Astrocyte (in vitro differentiated cells and primary cell): Measurements from ENCODE around the gene PNPT1. TPM values are rescaled to one million over a fixed set of nuclear protein-coding genes. Genes with fewer than 3 reads are reported as not detected.
A peak's percentile ranks its signal among the peaks of the same experiment; 100 is the strongest.

Source experiments
- DNase-seq: peaks from one replicate; pipeline ENCODE4 v3.0.0-alpha.2; 2010; ENCODE audit warnings: low read depth
- FAIRE-seq: peaks from 2 replicates; lab custom pipeline; 2011; peaks lifted over from hg19 to GRCh38; lab: Jason Lieb, UNC
- H2AFZ ChIP-seq: 2 replicates; pipeline ENCODE4 v1.6.0; 2012; ENCODE audit warnings: low read depth, low read length, inconsistent platforms
- H3K27ac ChIP-seq: 2 replicates; pipeline ENCODE4 v1.5.1; 2011; ENCODE audit warnings: low read depth, low read length, inconsistent platforms
- H3K27me3 ChIP-seq: 2 replicates; pipeline ENCODE4 v1.6.0; 2011; ENCODE audit warnings: low read length, inconsistent platforms; ENCODE audit not compliant: insufficient read depth
- H3K36me3 ChIP-seq: 2 replicates; pipeline ENCODE4 v1.5.1; 2011; ENCODE audit warnings: low read length, inconsistent platforms; ENCODE audit not compliant: insufficient read depth
- H3K4me1 ChIP-seq: 2 replicates; pipeline ENCODE4 v1.5.1; 2011; ENCODE audit warnings: low read length, inconsistent platforms; ENCODE audit not compliant: insufficient read depth
- H3K4me2 ChIP-seq: 2 replicates; pipeline ENCODE4 v1.6.0; 2012; ENCODE audit warnings: low read length, inconsistent platforms
- H3K4me3 ChIP-seq: 2 replicates; pipeline ENCODE4 v1.5.1; 2011; ENCODE audit warnings: low read depth, mild to moderate bottlenecking, low read length, inconsistent platforms; ENCODE audit not compliant: insufficient read depth
- H3K79me2 ChIP-seq: 2 replicates; pipeline ENCODE4 v1.6.0; 2012; ENCODE audit warnings: mild to moderate bottlenecking, low read length, inconsistent platforms; ENCODE audit not compliant: insufficient read depth
- H3K9ac ChIP-seq: 2 replicates; pipeline ENCODE4 v1.6.0; 2012; ENCODE audit warnings: mild to moderate bottlenecking, low read length, inconsistent platforms
- H3K9me3 ChIP-seq: 2 replicates; pipeline ENCODE4 v1.5.1; 2012; ENCODE audit warnings: low read depth, mild to moderate bottlenecking, low read length, inconsistent platforms; ENCODE audit not compliant: insufficient read depth
- H4K20me1 ChIP-seq: 2 replicates; pipeline ENCODE4 v1.6.0; 2012; ENCODE audit warnings: low read length, inconsistent platforms; ENCODE audit not compliant: insufficient read depth
- H3K27ac Mint-ChIP-seq: one replicate; pipeline ENCODE4 v1.8.0; 2021; ENCODE audit warnings: mild to moderate bottlenecking, mixed read lengths; ENCODE audit not compliant: unreplicated experiment
- H3K27me3 Mint-ChIP-seq: one replicate; pipeline ENCODE4 v1.8.0; 2021; ENCODE audit warnings: low read depth, mixed read lengths; ENCODE audit not compliant: unreplicated experiment
- H3K36me3 Mint-ChIP-seq: one replicate; pipeline ENCODE4 v1.8.0; 2021; ENCODE audit warnings: low read depth, mixed read lengths; ENCODE audit not compliant: unreplicated experiment
- H3K4me1 Mint-ChIP-seq: one replicate; pipeline ENCODE4 v1.8.0; 2021; ENCODE audit warnings: low read depth, mixed read lengths; ENCODE audit not compliant: unreplicated experiment
- H3K4me3 Mint-ChIP-seq: one replicate; pipeline ENCODE4 v1.8.0; 2021; ENCODE audit warnings: mild to moderate bottlenecking, moderate library complexity, mixed read lengths; ENCODE audit not compliant: unreplicated experiment
- H3K9me3 Mint-ChIP-seq: one replicate; pipeline ENCODE4 v1.8.0; 2021; ENCODE audit warnings: mild to moderate bottlenecking, mixed read lengths; ENCODE audit not compliant: unreplicated experiment
- EZH2 ChIP-seq: IDR thresholded peaks from 2 replicates; pipeline ENCODE4 v1.6.1; 2012; ENCODE audit warnings: mild to moderate bottlenecking, low read length, inconsistent platforms; ENCODE audit not compliant: insufficient read depth
- total RNA-seq: library from RNA; stranded (reverse); gene quantifications from 2 replicates; pipeline ENCODE4 v1.2.1, GENCODE V29; 2021
- TF ChIP-seq, protein P1 (sequence below): IDR thresholded peaks from 2 replicates; pipeline ENCODE4 v1.5.1; 2011; ENCODE audit warnings: low read depth, mild to moderate bottlenecking, inconsistent platforms, low read length, moderate library complexity; ENCODE audit not compliant: insufficient read depth

PNPT1 gene
- total RNA-seq, 1 donor from 2014 or later, result 45.7 TPM

DNA sequence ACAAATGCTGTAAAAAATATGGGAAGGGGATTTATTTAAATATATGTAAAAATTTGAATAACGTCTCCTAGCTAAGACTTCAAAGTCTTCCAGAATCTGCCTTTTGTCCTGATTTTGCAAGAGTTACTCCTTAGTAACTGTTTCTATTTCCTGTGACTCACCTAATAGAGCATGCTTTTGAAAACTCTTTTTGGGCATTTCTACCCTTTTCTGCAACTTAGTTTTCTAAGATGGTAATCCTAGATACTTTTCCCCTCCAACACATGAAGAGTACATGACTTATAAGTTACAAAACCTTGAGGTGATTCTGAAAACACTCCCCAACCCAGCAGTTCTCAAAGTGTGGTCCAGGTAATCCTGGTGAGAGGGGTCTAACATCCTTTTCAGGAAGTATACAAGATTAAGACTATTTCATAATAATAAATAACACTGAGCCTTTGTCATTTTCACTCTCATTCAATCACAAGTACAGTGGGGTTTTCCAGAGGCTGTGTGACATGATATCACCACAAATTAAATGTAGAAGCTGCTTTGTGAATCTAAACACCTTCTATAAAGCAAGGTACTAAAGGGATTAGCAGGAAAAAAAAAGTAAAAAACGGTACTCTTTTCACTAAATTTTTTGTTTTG lies 108.1 kb downstream of the PNPT1 start:
- Histone ChIP-seq H3K9ac (peak overlapping the region; percentile 57), H3K79me2 (peaks cover 8% of the 10 kb centered on the region), H3K4me3 (no peak overlapping the region), H3K9me3 (no peaks in the 10 kb centered on the region), H3K27ac (peak overlapping the region; percentile 79), H4K20me1 (no peaks in the 10 kb centered on the region), H3K4me2 (peak overlapping the region; percentile 62), H3K36me3 (peaks cover 13% of the 10 kb centered on the region), H3K4me1 (peaks cover 11% of the 10 kb centered on the region), H2AFZ (no peak overlapping the region), H3K27me3 (no peaks in the 10 kb centered on the region)
- TF ChIP-seq, protein P1, sequence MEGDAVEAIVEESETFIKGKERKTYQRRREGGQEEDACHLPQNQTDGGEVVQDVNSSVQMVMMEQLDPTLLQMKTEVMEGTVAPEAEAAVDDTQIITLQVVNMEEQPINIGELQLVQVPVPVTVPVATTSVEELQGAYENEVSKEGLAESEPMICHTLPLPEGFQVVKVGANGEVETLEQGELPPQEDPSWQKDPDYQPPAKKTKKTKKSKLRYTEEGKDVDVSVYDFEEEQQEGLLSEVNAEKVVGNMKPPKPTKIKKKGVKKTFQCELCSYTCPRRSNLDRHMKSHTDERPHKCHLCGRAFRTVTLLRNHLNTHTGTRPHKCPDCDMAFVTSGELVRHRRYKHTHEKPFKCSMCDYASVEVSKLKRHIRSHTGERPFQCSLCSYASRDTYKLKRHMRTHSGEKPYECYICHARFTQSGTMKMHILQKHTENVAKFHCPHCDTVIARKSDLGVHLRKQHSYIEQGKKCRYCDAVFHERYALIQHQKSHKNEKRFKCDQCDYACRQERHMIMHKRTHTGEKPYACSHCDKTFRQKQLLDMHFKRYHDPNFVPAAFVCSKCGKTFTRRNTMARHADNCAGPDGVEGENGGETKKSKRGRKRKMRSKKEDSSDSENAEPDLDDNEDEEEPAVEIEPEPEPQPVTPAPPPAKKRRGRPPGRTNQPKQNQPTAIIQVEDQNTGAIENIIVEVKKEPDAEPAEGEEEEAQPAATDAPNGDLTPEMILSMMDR, result no peak
- TF ChIP-seq EZH2, result no peak
- H3K4me1 Mint-ChIP-seq, result peaks cover 12% of the 10 kb centered on the region
- no peak overlapping the region for H3K4me3 Mint-ChIP-seq
- no peaks in the 10 kb centered on the region for H3K36me3 Mint-ChIP-seq
- no peaks in the 10 kb centered on the region for H3K9me3 Mint-ChIP-seq
- FAIRE-seq (no peak), DNase-seq (peak; percentile 62)
- no peaks in the 10 kb centered on the region for H3K27me3 Mint-ChIP-seq
- H3K27ac Mint-ChIP-seq, result peak overlapping the region; percentile 90

Other genes starting within 250 kb of the PNPT1 start
- gene CFAP36, start 174.1 kb downstream of the PNPT1 start, total RNA-seq, result 23.6 and 28.5 TPM in 2 replicates
- 33.6 and 38.2 TPM in 2 replicates for gene PPP4R3B, start 76.2 kb downstream of the PNPT1 start, total RNA-seq
- 146 and 155 TPM in 2 replicates for gene EFEMP1, start 229.9 kb upstream of the PNPT1 start, total RNA-seq